GM12874 (cell line): Measurements from ENCODE around the gene LPIN2.

ENCODE experiments used
- TF ChIP-seq, protein P1 (sequence below): IDR thresholded peaks from 2 replicates; pipeline ENCODE4 v1.5.1; 2011; ENCODE audit warnings: low read depth, mild to moderate bottlenecking, control low read depth, low read length, moderate library complexity; ENCODE audit not compliant: insufficient read depth

Gene LPIN2

GRCh38 chr18:3010086-3010485, 2.9 kb downstream of the LPIN2 start:
- TF ChIP-seq, protein P1, sequence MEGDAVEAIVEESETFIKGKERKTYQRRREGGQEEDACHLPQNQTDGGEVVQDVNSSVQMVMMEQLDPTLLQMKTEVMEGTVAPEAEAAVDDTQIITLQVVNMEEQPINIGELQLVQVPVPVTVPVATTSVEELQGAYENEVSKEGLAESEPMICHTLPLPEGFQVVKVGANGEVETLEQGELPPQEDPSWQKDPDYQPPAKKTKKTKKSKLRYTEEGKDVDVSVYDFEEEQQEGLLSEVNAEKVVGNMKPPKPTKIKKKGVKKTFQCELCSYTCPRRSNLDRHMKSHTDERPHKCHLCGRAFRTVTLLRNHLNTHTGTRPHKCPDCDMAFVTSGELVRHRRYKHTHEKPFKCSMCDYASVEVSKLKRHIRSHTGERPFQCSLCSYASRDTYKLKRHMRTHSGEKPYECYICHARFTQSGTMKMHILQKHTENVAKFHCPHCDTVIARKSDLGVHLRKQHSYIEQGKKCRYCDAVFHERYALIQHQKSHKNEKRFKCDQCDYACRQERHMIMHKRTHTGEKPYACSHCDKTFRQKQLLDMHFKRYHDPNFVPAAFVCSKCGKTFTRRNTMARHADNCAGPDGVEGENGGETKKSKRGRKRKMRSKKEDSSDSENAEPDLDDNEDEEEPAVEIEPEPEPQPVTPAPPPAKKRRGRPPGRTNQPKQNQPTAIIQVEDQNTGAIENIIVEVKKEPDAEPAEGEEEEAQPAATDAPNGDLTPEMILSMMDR, result no peak

- TF ChIP-seq, protein P1, result no peak
These were observed 4.4 kb downstream of the LPIN2 start for GRCh38 chr18:3008541-3008940.

DNA sequence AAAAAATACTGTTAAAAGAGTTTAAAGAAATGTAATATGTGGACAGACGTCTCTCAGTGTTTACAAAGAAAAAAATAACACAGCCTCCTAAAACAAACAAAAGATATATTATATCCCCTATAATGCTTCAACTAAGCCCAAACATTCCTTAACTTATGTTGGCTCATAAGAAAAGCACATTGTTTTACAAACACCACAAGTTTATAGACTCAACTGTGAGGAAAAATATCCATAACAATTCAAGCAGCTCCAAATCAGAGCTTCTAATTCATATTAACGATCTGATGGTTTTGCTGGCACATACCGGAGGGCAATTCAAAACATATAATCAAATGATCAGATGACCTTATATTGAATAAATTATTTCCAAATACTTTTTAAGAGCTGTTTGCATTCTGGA, 5.5 kb downstream of the LPIN2 start:
- TF ChIP-seq, protein P1, result no peak

GRCh38 chr18:3005462-3005861, 7.5 kb downstream of the LPIN2 start:
- TF ChIP-seq, protein P1, result no peak

DNA sequence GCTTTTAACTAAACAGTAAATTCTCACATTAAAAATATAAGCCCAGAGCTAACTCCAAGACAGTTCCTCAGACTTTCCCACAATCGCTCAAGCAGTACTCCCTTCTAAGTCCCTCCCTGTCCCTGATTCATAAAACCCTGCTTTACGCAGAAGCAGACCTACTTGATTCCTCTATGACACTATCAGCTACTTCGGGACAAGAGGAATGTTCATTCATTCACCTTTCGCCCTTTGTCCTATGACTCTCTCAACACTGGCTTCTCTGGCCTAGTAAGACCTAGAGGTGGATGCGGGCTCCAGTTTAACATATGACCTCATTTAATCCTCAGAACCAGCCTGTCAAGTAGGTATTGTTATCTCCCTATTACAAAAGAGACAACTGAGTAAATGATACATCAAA, 10.2 kb downstream of the LPIN2 start:
- TF ChIP-seq, protein P1, result no peak

- TF ChIP-seq, protein P1, result no peak
These were observed 14.3 kb downstream of the LPIN2 start for GRCh38 chr18:2998644-2999043.

DNA sequence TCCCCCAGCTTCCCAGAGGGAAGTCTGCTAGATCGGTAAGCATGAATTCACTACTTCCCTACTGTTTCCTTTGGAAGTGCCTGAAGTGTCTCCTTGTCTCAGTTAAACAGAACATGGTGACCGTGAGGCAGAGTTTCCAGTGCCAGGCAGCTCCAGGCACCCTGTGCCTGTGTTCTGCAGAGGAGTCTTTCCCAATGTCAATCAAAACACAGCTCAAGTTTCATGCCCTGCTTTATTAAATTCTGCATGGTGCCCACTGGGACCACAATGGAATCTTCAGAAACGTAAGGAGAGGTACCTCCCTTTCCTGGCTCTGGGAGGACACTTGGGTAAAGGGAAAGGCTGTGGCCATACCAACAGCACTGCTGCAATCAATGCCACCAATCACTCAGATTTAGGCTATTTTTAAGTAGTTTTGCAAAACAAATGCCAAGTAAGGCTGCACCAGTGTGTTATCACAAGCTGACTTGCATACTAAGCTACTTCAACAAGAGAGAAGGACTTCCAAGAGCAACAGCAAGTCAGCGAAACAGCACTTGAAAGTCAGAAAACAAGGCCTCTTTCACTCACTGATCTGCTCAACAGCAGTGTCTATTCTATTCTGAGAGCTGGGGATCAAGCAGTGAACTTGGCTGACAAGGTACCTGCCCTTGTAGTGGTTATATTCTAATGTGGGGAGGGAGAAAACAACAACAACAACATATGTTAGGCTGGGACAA, 14.9 kb downstream of the LPIN2 start:
- TF ChIP-seq, protein P1, result no peak

- TF ChIP-seq, protein P1, result no peak
These were observed 15.5 kb downstream of the LPIN2 start for GRCh38 chr18:2997429-2997828.
